GM23338 (cell line): Measurements from ENCODE around the gene GPSM1.

ENCODE experiments used
- CREB1 ChIP-seq: fragments of 250-450 bp; sonication (Bioruptor Pico); IDR thresholded peaks from 2 replicates; pipeline ENCODE4 v1.5.0; 2020; ENCODE audit warnings: low read depth, mild to moderate bottlenecking, moderate library complexity
- CTCF ChIP-seq, 2 experiments: fragments of 200-600 bp in 1 of 2; sonication (generic) in 1 of 2; conservative IDR thresholded peaks; 2 replicates each; pipeline versions ENCODE4 v1.5.1 to v1.6.1; 2016 to 2017; ENCODE audit warnings: antibody characterized with exemption in 2 of 2, low read depth in 2 of 2, mild to moderate bottlenecking in 2 of 2, moderate library complexity in 1 of 2
- ETS1 ChIP-seq: IDR thresholded peaks from 2 replicates; pipeline ENCODE4 v1.6.1; 2016; ENCODE audit warnings: antibody characterized with exemption
- EZH2 ChIP-seq: fragments of 200-600 bp; sonication (generic); IDR thresholded peaks from one replicate; pipeline ENCODE4 v1.8.0; 2017; ENCODE audit warnings: antibody characterized with exemption, mild to moderate bottlenecking, low read depth; ENCODE audit not compliant: unreplicated experiment
- EZH2phosphoT487 ChIP-seq: fragments of 200-600 bp; sonication (generic); IDR thresholded peaks from one replicate; pipeline ENCODE4 v1.8.1; 2018; ENCODE audit warnings: antibody characterized with exemption; ENCODE audit not compliant: unreplicated experiment
- JUNB ChIP-seq: IDR thresholded peaks from one replicate; pipeline ENCODE4 v1.6.1; 2016; ENCODE audit warnings: antibody characterized with exemption; ENCODE audit not compliant: unreplicated experiment
- POLR2AphosphoS5 ChIP-seq: IDR thresholded peaks from 2 replicates; pipeline ENCODE4 v1.6.1; 2016; ENCODE audit warnings: antibody characterized with exemption, low read depth
- REST ChIP-seq: IDR thresholded peaks from one replicate; pipeline ENCODE4 v1.6.1; 2018; ENCODE audit warnings: antibody characterized with exemption; ENCODE audit not compliant: unreplicated experiment

- no peak for TF ChIP-seq CREB1 (CRISPR knock-in tag)
- TF ChIP-seq REST = no peak
- TF ChIP-seq JUNB = no peak
- TF ChIP-seq CTCF (conservative IDR thresholded peaks at IDR 0.05; ENCODE audit: low read depth in 2 of 2) = no peak
- no peak for TF ChIP-seq EZH2
- TF ChIP-seq ETS1 = no peak
- TF ChIP-seq POLR2AphosphoS5 = no peak
- no peak for TF ChIP-seq EZH2phosphoT487
Measured at GRCh38 chr9:136300016-136300545, 27.3 kb upstream of the GPSM1 start.
